CD4-positive, alpha-beta T cell (primary cell): ENCODE measurements around the gene ARHGEF19. TPM values are rescaled to one million over a fixed set of nuclear protein-coding genes. Genes with fewer than 3 reads are reported as not detected.

Source experiments
- ATAC-seq: fragments of 200-7000 bp; cut with Tn5 transposase; one replicate; pipeline ENCODE4 v1.10.0; 2022; ENCODE audit warnings: mild to moderate bottlenecking; ENCODE audit not compliant: poor library complexity
- CTCF ChIA-PET: fragments of 350-600 bp; sonication (Branson Sonifier 250); formaldehyde crosslinking; loops from one replicate; lab custom pipeline; 2021; ENCODE audit warnings: antibody characterized with exemption, inconsistent platforms; lab: Charles Lee
- POLR2A ChIA-PET: fragments of 350-600 bp; sonication (Branson Sonifier 250); formaldehyde crosslinking; loops from one replicate; lab custom pipeline; 2021; ENCODE audit warnings: antibody characterized with exemption, inconsistent platforms; lab: Charles Lee
- DNase-seq, 14 experiments: peaks; one replicate each; pipeline ENCODE4 v3.0.0-alpha.2; 2013 to 2020; ENCODE audit warnings: mixed read lengths in 2 of 14
- H3K27ac ChIP-seq, 2 donors: one replicate each; pipeline versions ENCODE4 v1.5.1 to v1.7.0; 2013; ENCODE audit warnings: low read length in 2 of 2, low read depth in 1 of 2, mild to moderate bottlenecking in 1 of 2
- H3K27me3 ChIP-seq, 2 experiments: 1 replicate in 1 of 2; 2 replicates in 1 of 2; pipeline versions ENCODE4 v1.6.1 to v1.7.0; 2013; ENCODE audit warnings: low read length in 2 of 2, control low read depth in 1 of 2, mild to moderate bottlenecking in 1 of 2, moderate library complexity in 1 of 2; ENCODE audit not compliant: insufficient read depth in 2 of 2, control insufficient read depth in 1 of 2
- H3K36me3 ChIP-seq: one replicate; pipeline ENCODE4 v1.6.1; 2013; ENCODE audit warnings: low read length, control low read depth; ENCODE audit not compliant: insufficient read depth
- H3K4me1 ChIP-seq: one replicate; pipeline ENCODE4 v1.6.1; 2013; ENCODE audit warnings: low read length, control low read depth; ENCODE audit not compliant: insufficient read depth
- H3K4me3 ChIP-seq: one replicate; pipeline ENCODE4 v1.5.1; 2013; ENCODE audit warnings: mild to moderate bottlenecking, low read length, moderate library complexity
- H3K9me3 ChIP-seq, 2 experiments: 1 replicate in 1 of 2; 2 replicates in 1 of 2; pipeline versions ENCODE4 v1.6.1 to v1.7.0; 2013; ENCODE audit warnings: low read length in 2 of 2, mild to moderate bottlenecking in 2 of 2, control low read depth in 1 of 2, moderate library complexity in 1 of 2; ENCODE audit not compliant: control insufficient read depth in 1 of 2, insufficient read depth in 1 of 2
- H3K27ac Mint-ChIP-seq: one replicate; pipeline ENCODE4 v1.8.0; 2020; ENCODE audit warnings: mixed read lengths
- H3K27me3 Mint-ChIP-seq: one replicate; pipeline ENCODE4 v1.8.0; 2021; ENCODE audit warnings: mixed read lengths
- H3K36me3 Mint-ChIP-seq: one replicate; pipeline ENCODE4 v1.8.0; 2021; ENCODE audit warnings: low read depth, mixed read lengths
- H3K4me1 Mint-ChIP-seq: one replicate; pipeline ENCODE4 v1.8.0; 2021; ENCODE audit warnings: low read depth, mixed read lengths
- H3K4me3 Mint-ChIP-seq: one replicate; pipeline ENCODE4 v1.8.0; 2020; ENCODE audit warnings: mild to moderate bottlenecking, mixed read lengths
- H3K9me3 Mint-ChIP-seq: one replicate; pipeline ENCODE4 v1.8.0; 2020; ENCODE audit warnings: mixed read lengths
- intact Hi-C, 2 experiments: fragments of 100-400 bp; cut with DNase I in 1 of 2; cut with micrococcal nuclease in 1 of 2; formaldehyde crosslinking; loops; one replicate each; pipeline versions ENCODE4 v1.15.1 to v1.9.0; 2023 to 2025; cut with DNase I, micrococcal nuclease
- total RNA-seq, 174 experiments: library from RNA in 2 of 174; stranded (reverse) in 2 of 174; gene quantifications; one replicate each; pipeline ENCODE4 v1.2.3 and lab custom pipeline; 2021 to 2026
- TF ChIP-seq, protein P1 (sequence below): fragments of 200-600 bp; IDR thresholded peaks from one replicate; pipeline ENCODE4 v1.8.0; 2022; ENCODE audit warnings: antibody characterized with exemption, mild to moderate bottlenecking

ARHGEF19 gene
- total RNA-seq, 2 experiments from 2014 or later, result 3.8 to 5.8 TPM

DNA sequence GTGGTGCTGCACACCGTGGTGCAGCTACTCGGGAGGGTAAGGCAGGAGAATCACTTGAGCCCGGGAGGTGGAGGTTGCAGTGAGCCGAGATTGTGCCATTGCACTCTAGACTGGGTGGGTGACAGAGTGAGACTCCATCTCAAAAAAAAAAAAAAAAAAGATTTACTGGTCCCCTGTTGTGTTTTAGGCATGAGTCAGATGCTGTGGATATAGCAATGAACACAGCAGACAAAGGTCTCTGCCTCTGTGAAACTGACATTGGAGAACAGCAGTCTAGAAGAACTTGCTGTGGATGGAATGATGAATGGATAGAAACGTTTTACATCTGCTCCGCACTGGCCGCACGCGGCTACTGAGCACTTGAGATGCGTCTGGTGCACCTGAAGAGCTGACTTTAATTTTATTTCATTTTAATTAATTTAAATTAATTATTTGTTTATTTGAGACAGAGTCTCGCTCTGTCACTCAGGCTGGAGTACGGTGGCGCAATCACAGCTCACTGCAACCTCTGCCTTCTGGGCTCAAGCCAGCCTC, 32.1 kb downstream of the ARHGEF19 start:
- Histone ChIP-seq H3K4me1 (no peaks in the 10 kb centered on the region), H3K9me3 (no peaks in the 10 kb centered on the region), H3K27me3 (no peaks in the 10 kb centered on the region), H3K4me3 (no peak overlapping the region), H3K36me3 (no peaks in the 10 kb centered on the region), H3K27ac (no peak overlapping the region)
- Mint-ChIP-seq H3K9me3 (no peaks in the 10 kb centered on the region), H3K4me3 (no peak overlapping the region), H3K4me1 (no peaks in the 10 kb centered on the region), H3K27ac (no peak overlapping the region), H3K27me3 (no peaks in the 10 kb centered on the region), H3K36me3 (no peaks in the 10 kb centered on the region)
- CTCF ChIA-PET, result no interaction called here
- DNase-seq (no peak), ATAC-seq (no peak)
- POLR2A ChIA-PET, result no interaction called here
- intact Hi-C loops, result loop anchor here (5.0 to 10.0 kb wide), 2 partner anchors 58 to 386 kb away; no protein-coding TSS in a partner anchor
- TF ChIP-seq, protein P1, sequence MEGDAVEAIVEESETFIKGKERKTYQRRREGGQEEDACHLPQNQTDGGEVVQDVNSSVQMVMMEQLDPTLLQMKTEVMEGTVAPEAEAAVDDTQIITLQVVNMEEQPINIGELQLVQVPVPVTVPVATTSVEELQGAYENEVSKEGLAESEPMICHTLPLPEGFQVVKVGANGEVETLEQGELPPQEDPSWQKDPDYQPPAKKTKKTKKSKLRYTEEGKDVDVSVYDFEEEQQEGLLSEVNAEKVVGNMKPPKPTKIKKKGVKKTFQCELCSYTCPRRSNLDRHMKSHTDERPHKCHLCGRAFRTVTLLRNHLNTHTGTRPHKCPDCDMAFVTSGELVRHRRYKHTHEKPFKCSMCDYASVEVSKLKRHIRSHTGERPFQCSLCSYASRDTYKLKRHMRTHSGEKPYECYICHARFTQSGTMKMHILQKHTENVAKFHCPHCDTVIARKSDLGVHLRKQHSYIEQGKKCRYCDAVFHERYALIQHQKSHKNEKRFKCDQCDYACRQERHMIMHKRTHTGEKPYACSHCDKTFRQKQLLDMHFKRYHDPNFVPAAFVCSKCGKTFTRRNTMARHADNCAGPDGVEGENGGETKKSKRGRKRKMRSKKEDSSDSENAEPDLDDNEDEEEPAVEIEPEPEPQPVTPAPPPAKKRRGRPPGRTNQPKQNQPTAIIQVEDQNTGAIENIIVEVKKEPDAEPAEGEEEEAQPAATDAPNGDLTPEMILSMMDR, result no peak

DNA sequence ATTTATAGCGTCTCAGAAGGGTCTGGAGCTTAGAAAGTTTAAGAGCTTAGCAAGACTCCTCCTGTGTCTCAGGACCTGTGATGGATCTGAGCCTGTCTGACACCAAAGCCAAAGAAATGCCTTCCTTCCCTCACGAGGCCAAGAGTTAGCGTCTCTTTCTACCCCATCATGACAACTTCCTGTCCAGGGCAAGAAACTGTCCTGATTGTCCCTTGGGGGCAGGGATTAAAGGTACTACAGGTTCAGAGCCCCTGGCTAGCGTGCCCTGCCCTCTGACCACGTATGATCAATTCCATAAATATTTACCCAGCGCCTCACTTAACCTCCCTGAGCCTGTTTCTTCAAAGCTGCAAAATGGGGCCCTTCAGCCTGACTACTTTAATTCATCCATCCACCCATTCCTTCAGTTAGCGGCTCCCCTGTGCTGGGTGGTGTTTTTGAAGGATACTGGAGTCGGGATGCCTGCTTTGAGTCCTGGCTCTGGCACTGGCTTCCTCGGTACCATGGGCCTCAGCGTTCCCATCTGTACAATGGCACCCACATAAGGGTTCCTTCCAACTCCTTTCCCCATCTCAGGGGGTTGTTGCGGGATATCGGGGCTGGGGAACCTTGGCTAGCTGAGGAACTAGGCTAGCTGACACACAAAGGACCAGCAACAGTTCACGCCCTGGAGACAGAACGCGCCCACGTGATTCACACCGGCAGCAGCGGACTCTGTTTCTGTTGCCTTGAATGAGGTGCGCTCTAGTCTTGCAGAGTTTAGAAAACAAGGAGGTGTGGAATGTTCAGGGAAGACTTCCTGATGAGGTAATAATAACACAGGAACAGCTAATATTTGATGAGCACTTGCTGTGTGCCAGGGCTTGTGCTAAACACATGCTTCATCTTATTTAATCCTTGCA, 33.6 kb downstream of the ARHGEF19 start:
- Histone ChIP-seq H3K36me3 (no peaks in the 10 kb centered on the region), H3K4me3 (no peak overlapping the region), H3K27me3 (no peaks in the 10 kb centered on the region), H3K9me3 (no peaks in the 10 kb centered on the region), H3K27ac (no peak overlapping the region), H3K4me1 (no peaks in the 10 kb centered on the region)
- TF ChIP-seq, protein P1, result no peak
- Mint-ChIP-seq H3K27ac (no peak overlapping the region), H3K4me1 (no peaks in the 10 kb centered on the region), H3K9me3 (no peaks in the 10 kb centered on the region), H3K27me3 (no peaks in the 10 kb centered on the region), H3K36me3 (no peaks in the 10 kb centered on the region), H3K4me3 (no peak overlapping the region)
- DNase-seq (no peak), ATAC-seq (no peak)
- POLR2A ChIA-PET, result no interaction called here
- CTCF ChIA-PET, result no interaction called here
- intact Hi-C loops, result no loop called here

DNA sequence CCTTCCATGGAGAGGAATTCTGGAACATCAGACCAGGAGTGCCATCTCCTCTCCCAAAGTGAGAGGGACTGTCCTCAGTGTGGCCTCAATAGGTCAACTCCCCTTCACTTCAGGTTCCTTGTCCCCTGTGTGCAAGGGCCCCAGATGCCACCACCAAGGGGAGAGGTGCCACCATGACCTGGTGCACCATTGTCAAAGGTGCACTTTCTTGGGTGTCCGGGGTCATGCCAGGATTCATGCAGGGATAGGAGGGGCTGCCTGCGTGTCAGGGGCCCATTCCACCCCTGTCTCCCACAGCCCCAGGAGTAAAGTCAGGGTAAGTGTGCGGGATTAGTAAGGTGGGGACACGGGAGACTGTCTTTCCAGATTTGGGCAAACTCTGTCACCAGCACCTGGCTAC, 35.1 kb downstream of the ARHGEF19 start:
- no peak for DNase-seq
- TF ChIP-seq, protein P1, result no peak
- no peaks in the 10 kb centered on the region for H3K36me3 Mint-ChIP-seq
- no peak for ATAC-seq
- no peaks in the 10 kb centered on the region for H3K27me3 Mint-ChIP-seq
- H3K27me3 ChIP-seq, result no peaks in the 10 kb centered on the region
- no peak overlapping the region for H3K27ac ChIP-seq
- H3K4me3 Mint-ChIP-seq, result no peak overlapping the region
- H3K4me1 Mint-ChIP-seq, result no peaks in the 10 kb centered on the region
- intact Hi-C loops, result no loop called here
- H3K36me3 ChIP-seq, result no peaks in the 10 kb centered on the region
- CTCF ChIA-PET, result no interaction called here
- H3K27ac Mint-ChIP-seq, result no peak overlapping the region
- H3K4me3 ChIP-seq, result no peak overlapping the region
- H3K4me1 ChIP-seq, result no peaks in the 10 kb centered on the region
- POLR2A ChIA-PET, result no interaction called here
- no peaks in the 10 kb centered on the region for H3K9me3 ChIP-seq
- H3K9me3 Mint-ChIP-seq, result no peaks in the 10 kb centered on the region
